ENCODE data around the gene HAX1.

DNA sequence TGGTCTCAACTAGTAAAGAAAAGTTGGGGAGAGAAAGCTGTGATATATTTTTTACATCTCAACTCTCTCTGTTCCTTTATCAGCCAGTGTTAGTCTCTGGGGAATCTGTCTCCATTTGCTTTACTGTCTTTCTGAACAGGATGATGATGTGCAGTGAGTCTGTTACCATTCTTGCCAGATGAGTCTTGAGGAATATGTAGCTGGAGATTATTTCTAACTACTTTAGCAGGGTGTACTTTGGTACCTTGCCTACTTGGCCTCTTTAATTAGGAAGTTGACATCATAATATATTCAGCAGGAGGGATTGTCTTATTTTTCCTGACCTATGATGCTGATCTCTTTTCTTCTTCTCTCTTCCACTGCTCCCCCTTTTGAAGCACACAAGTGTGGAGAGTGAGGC, 15.7 kb upstream of the HAX1 start:
- TF ChIP-seq, protein P1, sequence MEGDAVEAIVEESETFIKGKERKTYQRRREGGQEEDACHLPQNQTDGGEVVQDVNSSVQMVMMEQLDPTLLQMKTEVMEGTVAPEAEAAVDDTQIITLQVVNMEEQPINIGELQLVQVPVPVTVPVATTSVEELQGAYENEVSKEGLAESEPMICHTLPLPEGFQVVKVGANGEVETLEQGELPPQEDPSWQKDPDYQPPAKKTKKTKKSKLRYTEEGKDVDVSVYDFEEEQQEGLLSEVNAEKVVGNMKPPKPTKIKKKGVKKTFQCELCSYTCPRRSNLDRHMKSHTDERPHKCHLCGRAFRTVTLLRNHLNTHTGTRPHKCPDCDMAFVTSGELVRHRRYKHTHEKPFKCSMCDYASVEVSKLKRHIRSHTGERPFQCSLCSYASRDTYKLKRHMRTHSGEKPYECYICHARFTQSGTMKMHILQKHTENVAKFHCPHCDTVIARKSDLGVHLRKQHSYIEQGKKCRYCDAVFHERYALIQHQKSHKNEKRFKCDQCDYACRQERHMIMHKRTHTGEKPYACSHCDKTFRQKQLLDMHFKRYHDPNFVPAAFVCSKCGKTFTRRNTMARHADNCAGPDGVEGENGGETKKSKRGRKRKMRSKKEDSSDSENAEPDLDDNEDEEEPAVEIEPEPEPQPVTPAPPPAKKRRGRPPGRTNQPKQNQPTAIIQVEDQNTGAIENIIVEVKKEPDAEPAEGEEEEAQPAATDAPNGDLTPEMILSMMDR (conservative IDR thresholded peaks at IDR 0.05; ENCODE audit: low read depth in 2 of 2) = no peak
- TF ChIP-seq EZH2 (IDR thresholded peaks at IDR 0.05; ENCODE audit: low read depth, unreplicated experiment) (no peak), EZH2phosphoT487 (IDR thresholded peaks at IDR 0.05; ENCODE audit: unreplicated experiment) (no peak), CREB1 (CRISPR knock-in tag; IDR thresholded peaks at IDR 0.05; ENCODE audit: low read depth) (no peak), POLR2AphosphoS5 (IDR thresholded peaks at IDR 0.05; ENCODE audit: low read depth) (no peak), STAT1 (IDR thresholded peaks at IDR 0.05; ENCODE audit: unreplicated experiment) (no peak), JUNB (IDR thresholded peaks at IDR 0.05; ENCODE audit: unreplicated experiment) (no peak), NANOG (IDR thresholded peaks at IDR 0.05; ENCODE audit: borderline replicate concordance) (no peak), ZNF114 (CRISPR knock-in tag; IDR thresholded peaks at IDR 0.05) (no peak)
- TF ChIP-seq, protein P2, sequence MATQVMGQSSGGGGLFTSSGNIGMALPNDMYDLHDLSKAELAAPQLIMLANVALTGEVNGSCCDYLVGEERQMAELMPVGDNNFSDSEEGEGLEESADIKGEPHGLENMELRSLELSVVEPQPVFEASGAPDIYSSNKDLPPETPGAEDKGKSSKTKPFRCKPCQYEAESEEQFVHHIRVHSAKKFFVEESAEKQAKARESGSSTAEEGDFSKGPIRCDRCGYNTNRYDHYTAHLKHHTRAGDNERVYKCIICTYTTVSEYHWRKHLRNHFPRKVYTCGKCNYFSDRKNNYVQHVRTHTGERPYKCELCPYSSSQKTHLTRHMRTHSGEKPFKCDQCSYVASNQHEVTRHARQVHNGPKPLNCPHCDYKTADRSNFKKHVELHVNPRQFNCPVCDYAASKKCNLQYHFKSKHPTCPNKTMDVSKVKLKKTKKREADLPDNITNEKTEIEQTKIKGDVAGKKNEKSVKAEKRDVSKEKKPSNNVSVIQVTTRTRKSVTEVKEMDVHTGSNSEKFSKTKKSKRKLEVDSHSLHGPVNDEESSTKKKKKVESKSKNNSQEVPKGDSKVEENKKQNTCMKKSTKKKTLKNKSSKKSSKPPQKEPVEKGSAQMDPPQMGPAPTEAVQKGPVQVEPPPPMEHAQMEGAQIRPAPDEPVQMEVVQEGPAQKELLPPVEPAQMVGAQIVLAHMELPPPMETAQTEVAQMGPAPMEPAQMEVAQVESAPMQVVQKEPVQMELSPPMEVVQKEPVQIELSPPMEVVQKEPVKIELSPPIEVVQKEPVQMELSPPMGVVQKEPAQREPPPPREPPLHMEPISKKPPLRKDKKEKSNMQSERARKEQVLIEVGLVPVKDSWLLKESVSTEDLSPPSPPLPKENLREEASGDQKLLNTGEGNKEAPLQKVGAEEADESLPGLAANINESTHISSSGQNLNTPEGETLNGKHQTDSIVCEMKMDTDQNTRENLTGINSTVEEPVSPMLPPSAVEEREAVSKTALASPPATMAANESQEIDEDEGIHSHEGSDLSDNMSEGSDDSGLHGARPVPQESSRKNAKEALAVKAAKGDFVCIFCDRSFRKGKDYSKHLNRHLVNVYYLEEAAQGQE (IDR thresholded peaks at IDR 0.05; ENCODE audit: unreplicated experiment) = no peak
- TF ChIP-seq, protein P3, sequence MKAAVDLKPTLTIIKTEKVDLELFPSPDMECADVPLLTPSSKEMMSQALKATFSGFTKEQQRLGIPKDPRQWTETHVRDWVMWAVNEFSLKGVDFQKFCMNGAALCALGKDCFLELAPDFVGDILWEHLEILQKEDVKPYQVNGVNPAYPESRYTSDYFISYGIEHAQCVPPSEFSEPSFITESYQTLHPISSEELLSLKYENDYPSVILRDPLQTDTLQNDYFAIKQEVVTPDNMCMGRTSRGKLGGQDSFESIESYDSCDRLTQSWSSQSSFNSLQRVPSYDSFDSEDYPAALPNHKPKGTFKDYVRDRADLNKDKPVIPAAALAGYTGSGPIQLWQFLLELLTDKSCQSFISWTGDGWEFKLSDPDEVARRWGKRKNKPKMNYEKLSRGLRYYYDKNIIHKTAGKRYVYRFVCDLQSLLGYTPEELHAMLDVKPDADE (IDR thresholded peaks at IDR 0.05) = no peak
- TF ChIP-seq, protein P4, sequence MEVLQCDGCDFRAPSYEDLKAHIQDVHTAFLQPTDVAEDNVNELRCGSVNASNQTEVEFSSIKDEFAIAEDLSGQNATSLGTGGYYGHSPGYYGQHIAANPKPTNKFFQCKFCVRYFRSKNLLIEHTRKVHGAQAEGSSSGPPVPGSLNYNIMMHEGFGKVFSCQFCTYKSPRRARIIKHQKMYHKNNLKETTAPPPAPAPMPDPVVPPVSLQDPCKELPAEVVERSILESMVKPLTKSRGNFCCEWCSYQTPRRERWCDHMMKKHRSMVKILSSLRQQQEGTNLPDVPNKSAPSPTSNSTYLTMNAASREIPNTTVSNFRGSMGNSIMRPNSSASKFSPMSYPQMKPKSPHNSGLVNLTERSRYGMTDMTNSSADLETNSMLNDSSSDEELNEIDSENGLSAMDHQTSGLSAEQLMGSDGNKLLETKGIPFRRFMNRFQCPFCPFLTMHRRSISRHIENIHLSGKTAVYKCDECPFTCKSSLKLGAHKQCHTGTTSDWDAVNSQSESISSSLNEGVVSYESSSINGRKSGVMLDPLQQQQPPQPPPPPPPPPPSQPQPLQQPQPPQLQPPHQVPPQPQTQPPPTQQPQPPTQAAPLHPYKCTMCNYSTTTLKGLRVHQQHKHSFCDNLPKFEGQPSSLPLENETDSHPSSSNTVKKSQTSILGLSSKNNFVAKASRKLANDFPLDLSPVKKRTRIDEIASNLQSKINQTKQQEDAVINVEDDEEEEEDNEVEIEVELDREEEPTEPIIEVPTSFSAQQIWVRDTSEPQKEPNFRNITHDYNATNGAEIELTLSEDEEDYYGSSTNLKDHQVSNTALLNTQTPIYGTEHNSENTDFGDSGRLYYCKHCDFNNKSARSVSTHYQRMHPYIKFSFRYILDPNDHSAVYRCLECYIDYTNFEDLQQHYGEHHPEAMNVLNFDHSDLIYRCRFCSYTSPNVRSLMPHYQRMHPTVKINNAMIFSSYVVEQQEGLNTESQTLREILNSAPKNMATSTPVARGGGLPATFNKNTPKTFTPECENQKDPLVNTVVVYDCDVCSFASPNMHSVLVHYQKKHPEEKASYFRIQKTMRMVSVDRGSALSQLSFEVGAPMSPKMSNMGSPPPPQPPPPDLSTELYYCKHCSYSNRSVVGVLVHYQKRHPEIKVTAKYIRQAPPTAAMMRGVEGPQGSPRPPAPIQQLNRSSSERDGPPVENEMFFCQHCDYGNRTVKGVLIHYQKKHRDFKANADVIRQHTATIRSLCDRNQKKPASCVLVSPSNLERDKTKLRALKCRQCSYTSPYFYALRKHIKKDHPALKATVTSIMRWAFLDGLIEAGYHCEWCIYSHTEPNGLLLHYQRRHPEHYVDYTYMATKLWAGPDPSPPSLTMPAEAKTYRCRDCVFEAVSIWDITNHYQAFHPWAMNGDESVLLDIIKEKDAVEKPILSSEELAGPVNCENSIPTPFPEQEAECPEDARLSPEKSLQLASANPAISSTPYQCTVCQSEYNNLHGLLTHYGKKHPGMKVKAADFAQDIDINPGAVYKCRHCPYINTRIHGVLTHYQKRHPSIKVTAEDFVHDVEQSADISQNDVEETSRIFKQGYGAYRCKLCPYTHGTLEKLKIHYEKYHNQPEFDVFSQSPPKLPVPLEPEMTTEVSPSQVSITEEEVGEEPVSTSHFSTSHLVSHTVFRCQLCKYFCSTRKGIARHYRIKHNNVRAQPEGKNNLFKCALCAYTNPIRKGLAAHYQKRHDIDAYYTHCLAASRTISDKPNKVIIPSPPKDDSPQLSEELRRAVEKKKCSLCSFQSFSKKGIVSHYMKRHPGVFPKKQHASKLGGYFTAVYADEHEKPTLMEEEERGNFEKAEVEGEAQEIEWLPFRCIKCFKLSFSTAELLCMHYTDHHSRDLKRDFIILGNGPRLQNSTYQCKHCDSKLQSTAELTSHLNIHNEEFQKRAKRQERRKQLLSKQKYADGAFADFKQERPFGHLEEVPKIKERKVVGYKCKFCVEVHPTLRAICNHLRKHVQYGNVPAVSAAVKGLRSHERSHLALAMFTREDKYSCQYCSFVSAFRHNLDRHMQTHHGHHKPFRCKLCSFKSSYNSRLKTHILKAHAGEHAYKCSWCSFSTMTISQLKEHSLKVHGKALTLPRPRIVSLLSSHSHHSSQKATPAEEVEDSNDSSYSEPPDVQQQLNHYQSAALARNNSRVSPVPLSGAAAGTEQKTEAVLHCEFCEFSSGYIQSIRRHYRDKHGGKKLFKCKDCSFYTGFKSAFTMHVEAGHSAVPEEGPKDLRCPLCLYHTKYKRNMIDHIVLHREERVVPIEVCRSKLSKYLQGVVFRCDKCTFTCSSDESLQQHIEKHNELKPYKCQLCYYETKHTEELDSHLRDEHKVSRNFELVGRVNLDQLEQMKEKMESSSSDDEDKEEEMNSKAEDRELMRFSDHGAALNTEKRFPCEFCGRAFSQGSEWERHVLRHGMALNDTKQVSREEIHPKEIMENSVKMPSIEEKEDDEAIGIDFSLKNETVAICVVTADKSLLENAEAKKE (CRISPR knock-in tag; IDR thresholded peaks at IDR 0.05) = no peak
